Nucleus accumbens (tissue), 56 donors: ENCODE measurements around the gene CCDC152.

Experiments
- DNase-seq, 56 donors: peaks; one replicate each; lab custom pipeline; 2025; lab: John Stamatoyannopoulos, UW

Gene CCDC152

GRCh38 chr5:42772265-42772993 is 15.8 kb downstream of the CCDC152 start:
- no peak for DNase-seq

DNA sequence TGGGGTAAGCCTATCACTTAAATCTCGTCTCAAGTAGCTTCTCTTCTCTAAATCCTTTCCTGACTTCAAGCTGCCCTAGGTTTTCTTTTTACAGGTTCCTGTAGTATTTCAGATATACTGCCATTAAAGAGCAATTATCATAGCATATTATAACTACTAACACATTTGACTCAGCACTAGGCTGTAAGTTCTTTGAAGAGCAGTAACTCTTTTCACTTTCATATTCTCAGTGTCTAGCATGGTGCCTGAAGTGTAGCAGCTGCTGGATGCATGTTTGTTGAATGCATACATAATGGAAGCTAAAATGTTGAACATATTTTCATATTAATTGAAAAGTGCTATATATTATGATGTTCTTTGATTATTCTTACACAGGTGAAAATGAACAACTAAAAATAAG is 22.5 kb downstream of the CCDC152 start:
- DNase-seq, result no peak

GRCh38 chr5:42781584-42781983 is 25.0 kb downstream of the CCDC152 start:
- DNase-seq, result no peak

DNA sequence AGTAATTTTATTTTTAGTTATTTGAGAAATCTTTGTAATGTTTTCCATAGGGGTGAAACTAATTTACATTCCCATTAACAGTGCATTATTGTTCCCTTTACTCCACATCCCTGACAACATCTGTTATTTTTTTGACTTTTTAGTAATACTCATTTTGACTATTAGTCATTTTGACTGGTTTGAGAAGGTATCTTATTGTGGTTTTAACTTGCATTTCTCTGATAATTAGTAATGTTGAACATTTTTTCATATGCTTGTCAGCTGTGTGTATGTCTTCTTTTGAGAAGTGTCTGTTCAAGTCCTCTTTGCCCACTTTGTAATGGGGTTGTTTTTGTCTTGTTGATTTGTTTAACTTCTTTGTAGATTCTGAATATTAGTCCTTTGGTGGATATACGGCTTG is 27.5 kb downstream of the CCDC152 start:
- no peak for DNase-seq

GRCh38 chr5:42785756-42786155 is 29.1 kb downstream of the CCDC152 start:
- no peak for DNase-seq

- no peak for DNase-seq
Measured at GRCh38 chr5:42787073-42787472, 30.5 kb downstream of the CCDC152 start.

GRCh38 chr5:42787845-42788244 is 31.2 kb downstream of the CCDC152 start:
- DNase-seq, result no peak

GRCh38 chr5:42791151-42791550 is 34.5 kb downstream of the CCDC152 start:
- DNase-seq, result no peak

GRCh38 chr5:42798284-42799240 is 41.9 kb downstream of the CCDC152 start:
- no peak for DNase-seq

GRCh38 chr5:42799241-42799608 is 42.6 kb downstream of the CCDC152 start:
- no peak for DNase-seq

DNA sequence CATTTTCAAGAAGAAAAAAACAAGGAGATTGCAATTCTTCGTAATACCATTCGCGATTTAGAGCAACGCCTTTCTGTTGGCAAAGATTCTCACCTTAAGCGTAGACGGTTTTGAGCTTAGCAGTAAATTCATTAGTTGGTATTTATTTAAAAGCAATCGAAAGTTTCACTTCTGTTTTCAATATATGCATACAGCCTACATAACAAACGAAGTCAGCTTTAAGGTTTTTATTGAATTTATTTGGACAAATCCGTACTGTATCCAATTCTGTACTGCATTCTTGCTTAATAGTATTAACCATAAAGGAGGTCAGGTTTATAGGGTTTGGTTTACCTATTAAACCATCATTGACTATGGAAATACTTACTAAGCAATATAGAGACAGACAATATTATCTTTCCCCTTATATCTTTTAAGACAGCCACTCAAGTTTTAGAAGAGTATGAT is 43.1 kb downstream of the CCDC152 start:
- no peak for DNase-seq

DNA sequence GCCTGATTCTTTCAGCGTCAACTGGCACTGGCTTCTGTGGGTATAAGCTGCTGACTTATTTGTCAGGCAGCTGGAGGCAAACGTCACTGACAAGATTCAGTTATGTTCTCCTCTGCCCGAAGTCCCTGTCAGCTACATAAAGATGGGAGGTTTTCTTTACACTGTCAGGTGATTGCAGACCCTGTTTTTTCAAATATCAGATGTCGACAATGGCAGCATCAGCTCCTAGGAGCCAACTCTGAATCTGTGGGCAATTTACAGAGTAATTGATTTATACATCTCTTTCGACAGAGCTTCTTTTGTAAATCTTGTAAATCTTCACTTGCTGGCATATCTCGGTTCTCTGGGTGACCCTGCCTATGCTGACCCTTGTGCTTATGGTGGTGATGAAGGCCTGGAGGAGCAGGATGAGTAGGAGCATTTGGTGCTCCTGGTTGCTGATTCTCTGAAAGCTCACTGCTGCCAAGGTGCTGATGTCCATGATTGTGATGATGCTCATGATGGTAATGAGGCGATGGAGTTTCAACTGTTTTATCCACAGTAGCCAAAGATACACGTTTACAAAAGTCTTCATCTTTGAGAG is 44.2 kb downstream of the CCDC152 start:
- no peak for DNase-seq

DNA sequence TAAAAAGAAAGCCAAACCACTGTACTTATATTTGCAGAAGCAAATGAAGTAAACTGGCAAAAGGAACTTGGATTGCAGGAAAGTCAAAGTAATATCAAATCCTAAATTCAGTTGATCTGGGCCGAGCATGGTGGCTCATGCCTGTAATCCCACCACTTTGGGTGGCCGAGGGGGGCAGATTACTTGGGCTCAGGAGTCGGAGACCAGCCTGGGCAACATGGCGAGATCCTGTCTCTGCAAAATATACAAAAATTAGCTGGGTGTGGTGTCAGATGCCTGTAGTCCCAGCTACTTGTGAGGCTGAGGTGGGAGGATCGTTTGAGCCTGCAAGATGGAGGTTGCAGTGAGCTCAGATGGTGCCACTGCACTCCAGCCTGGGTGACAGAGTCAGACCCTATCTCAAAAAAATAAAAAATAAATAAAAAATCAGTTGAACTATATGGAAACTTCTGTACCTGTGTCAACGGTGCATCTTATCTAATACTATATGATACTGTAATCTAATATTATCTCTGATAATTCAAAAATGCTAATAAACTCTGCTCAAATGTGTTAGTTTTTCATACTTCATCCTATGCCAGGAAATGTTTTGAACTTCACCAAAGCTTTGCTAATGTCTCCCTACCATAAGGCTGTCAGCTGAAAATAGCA is 45.0 kb downstream of the CCDC152 start:
- DNase-seq, result no peak

DNA sequence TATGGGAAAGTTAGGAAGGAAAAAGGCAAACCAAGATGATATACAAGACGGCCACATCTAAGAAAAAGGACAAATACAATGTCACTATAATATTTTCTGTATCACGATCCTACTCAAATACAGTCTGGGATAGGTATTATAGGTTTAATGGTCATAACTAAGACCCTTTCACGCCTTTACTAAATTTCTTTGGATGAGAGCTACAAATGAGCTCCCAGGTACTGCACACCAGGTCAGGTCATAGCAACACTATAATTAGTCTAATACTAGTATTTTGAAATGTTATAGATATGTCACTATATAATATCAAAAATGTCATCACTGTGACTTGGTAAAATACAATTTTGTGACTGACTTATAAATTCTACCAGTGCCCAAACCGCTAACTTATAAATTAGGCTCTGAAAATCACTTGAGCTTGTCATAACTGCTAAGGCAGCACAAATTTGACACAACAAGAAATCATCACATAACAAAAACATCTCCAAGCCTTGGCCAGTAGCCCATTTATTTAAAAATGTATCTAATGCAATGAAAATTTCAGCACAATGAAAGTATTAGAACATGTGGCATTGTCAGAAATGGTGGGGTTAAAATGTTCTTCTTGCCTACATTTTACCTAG is 48.2 kb downstream of the CCDC152 start:
- no peak for DNase-seq

DNA sequence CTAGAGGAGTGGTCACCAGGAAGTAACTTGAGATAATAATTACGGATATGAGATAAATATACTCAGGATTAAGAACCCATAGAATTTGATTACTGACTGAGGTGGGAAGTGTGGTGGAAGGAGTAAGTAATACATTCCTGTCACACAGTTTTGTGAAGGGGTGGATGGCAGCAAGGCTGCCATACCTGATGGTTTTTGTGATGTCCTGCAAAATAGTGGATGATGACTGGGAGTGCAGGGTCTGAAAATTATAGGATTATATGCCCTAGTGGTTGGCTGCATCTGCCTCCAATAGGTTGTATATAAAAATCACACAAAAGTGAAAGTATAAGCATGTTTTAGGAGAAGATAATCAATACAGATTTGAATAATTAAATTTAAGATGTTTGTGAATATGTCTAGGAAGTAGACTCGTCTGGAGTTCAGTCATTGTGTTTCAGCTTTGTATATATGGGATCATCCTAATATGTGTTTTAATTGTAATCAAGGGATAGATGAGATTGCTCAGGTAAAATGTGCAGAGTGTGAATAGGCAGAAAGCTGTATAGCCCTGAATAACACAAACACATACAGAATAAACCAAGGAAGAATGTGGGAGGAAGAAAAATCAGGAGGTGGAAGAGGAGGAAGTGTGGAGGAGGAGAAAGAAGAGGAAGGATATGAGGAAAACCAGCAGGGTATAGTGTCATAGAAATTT is 49.5 kb downstream of the CCDC152 start:
- DNase-seq, result no peak

DNA sequence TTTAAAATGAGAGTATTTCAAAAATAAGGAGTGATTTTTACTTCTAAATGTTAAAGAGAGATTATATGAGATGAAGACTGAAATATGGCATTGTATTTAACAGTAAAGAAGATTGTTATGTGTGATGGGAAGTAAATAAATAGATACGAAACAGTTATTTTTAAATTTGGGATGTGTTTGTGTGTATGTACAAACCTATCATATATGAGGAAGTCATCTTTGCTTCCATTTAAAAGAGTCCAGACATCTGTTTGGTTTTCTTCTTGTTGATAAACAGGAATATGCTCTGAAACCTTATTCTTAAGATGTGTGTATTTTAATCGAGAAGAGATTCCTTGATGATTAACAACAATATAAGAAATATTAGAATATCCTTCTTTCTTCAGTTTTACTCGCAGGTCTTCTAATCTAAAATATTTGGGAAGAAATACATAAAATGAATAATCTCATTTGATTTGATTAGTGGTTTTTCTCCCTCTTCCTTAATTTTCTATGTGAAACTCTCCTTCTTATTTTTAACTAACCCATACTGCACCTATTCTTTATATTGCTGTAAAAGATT is 50.2 kb downstream of the CCDC152 start:
- no peak for DNase-seq

DNA sequence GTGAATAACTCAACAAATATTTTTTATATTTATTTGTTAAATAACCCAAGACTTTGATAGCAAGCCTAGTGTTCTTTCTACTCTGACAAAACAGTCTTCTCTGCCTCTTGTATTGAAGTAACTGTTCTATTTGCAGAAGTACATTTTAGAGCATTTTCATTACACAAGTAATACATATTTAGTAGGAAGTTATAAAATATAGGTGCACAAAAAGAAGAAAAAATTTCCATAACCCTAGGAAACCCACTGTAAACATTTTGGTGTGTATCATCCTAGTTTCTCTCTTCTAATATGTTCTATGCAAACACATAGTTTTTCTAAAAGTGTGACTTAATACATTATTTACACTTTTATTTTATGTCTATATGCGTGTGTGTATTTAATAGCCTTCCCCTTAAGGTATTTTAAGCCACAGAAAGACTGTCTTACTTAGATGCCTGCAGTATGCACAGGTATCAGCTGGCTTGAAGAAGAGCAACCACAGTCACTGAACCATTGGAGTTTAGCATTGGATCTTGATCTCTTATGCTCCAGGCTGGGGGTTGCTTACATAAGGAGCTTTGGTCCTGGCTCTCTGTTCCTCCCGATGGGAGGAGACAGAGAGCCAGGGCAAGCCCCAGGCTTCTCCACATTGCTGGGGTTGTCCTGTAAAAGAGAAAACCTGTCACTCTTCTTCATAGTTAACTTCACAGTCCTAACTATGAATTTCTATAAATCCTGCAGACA is 51.3 kb downstream of the CCDC152 start:
- DNase-seq, result peak in 14 of 56 donors; percentile 1 to 33 (median 13)

DNA sequence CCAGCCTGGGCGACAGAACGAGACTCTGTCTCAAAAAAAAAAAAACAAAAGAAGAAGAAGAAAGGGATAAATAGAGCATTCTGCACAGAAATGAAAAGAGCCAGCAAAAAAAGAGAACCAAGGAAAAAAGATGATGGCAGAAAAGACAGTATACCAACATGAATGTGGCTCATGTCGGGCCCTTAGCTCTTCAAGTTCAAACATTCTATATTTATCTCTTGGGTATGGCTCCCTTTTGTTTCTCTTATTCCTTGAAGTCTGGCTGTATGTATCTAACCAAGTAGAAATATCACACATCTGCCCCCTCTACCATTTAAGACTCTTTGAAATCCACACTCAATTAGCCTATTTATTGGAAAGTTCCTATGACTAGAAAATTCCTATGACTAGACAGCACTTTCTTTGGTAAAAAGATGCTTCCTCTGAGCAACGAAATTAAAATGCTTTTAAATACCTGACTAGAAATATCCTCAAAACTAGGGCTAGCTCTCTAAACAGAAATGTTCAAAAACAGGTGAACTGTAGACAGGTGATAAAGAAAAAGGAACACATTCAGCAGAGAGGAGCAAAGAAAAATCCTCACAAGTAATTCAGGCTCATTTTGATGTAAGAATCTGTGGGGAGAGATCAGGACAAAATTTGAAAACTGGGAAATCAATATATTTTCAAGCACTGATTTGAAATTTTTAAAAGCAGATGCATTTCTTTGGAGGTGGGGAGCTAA is 52.4 kb downstream of the CCDC152 start:
- DNase-seq, result no peak
